ENCODE measurements around the gene INSR.
"Not testable (repeated sequence)": the region's sequence is repeated elsewhere in the genome, so short reads cannot be mapped to it uniquely, and the experiment has no call there.

Gene INSR

GRCh38 chr19:7168941-7169340 is 125.3 kb downstream of the INSR start:
- in situ Hi-C loops (cut with MboI; ENCODE audit: low sequenced_read_pairs): no loop called here
- H3K4me1 ChIP-seq: no peaks in the 10 kb centered on the region
- H3K36me3 ChIP-seq (replicated peaks): peaks cover 24% of the 10 kb centered on the region
- H3K4me3 ChIP-seq: no peak overlapping the region
- H3K9me3 ChIP-seq: no peaks in the 10 kb centered on the region
- no peak for DNase-seq (ENCODE audit: low spot score in 2 of 2)
- H3K27me3 ChIP-seq (ENCODE audit: low read depth): no peaks in the 10 kb centered on the region

- no peak for DNase-seq (ENCODE audit: low spot score in 2 of 2)
- in situ Hi-C loops (cut with MboI; ENCODE audit: low sequenced_read_pairs): no loop called here
- Histone ChIP-seq H3K4me3 (no peak overlapping the region), H3K36me3 (replicated peaks) (peaks cover 15% of the 10 kb centered on the region), H3K9me3 (no peaks in the 10 kb centered on the region), H3K27me3 (ENCODE audit: low read depth) (no peaks in the 10 kb centered on the region), H3K4me1 (no peaks in the 10 kb centered on the region)
These were observed 132.9 kb downstream of the INSR start for GRCh38 chr19:7161292-7161691.

GRCh38 chr19:7159105-7159933 is 134.9 kb downstream of the INSR start:
- Histone ChIP-seq H3K36me3 (replicated peaks) (peaks cover 15% of the 10 kb centered on the region), H3K27me3 (ENCODE audit: low read depth) (no peaks in the 10 kb centered on the region), H3K4me1 (no peaks in the 10 kb centered on the region), H3K4me3 (no peak overlapping the region), H3K9me3 (no peaks in the 10 kb centered on the region)
- in situ Hi-C loops (cut with MboI; ENCODE audit: low sequenced_read_pairs): no loop called here
- no peak for DNase-seq (ENCODE audit: low spot score in 2 of 2)

GRCh38 chr19:7153022-7153421 is 141.2 kb downstream of the INSR start:
- H3K4me1 ChIP-seq: no peaks in the 10 kb centered on the region
- H3K9me3 ChIP-seq: no peaks in the 10 kb centered on the region
- no peak overlapping the region for H3K4me3 ChIP-seq
- no peaks in the 10 kb centered on the region for H3K27me3 ChIP-seq (ENCODE audit: low read depth)
- no peaks in the 10 kb centered on the region; the same call in 1 of the 2 replicates for H3K36me3 ChIP-seq (replicated peaks)
- peak in 1 of 2 experiments; percentile 13 for DNase-seq (ENCODE audit: low spot score in 2 of 2)
- in situ Hi-C loops (cut with MboI; ENCODE audit: low sequenced_read_pairs): no loop called here

- DNase-seq (ENCODE audit: low spot score in 2 of 2): peak in 1 of 2 experiments; percentile 23
- H3K27me3 ChIP-seq (ENCODE audit: low read depth): no peaks in the 10 kb centered on the region
- no peak overlapping the region for H3K4me3 ChIP-seq
- H3K9me3 ChIP-seq: no peaks in the 10 kb centered on the region
- in situ Hi-C loops (cut with MboI; ENCODE audit: low sequenced_read_pairs): no loop called here
- H3K4me1 ChIP-seq: no peaks in the 10 kb centered on the region
- H3K36me3 ChIP-seq (replicated peaks): no peaks in the 10 kb centered on the region; the same call in 1 of the 2 replicates
These were observed 141.6 kb downstream of the INSR start for GRCh38 chr19:7152568-7152967.

GRCh38 chr19:7149956-7150705 is 144.1 kb downstream of the INSR start:
- Histone ChIP-seq H3K4me1 (no peaks in the 10 kb centered on the region), H3K4me3 (no peak overlapping the region), H3K27me3 (ENCODE audit: low read depth) (no peaks in the 10 kb centered on the region), H3K9me3 (0 out of 2 replicates have a peak, but pooled peaks cover 2% of the 10 kb centered on the region), H3K36me3 (replicated peaks) (no peaks in the 10 kb centered on the region; the same call in 1 of the 2 replicates)
- in situ Hi-C loops (cut with MboI; ENCODE audit: low sequenced_read_pairs): no loop called here
- DNase-seq (ENCODE audit: low spot score in 2 of 2): no peak

- H3K36me3 ChIP-seq (replicated peaks): not testable (repeated sequence)
These were observed 147.0 kb downstream of the INSR start for GRCh38 chr19:7147119-7147675.

GRCh38 chr19:7146086-7146485 is 148.1 kb downstream of the INSR start:
- H3K36me3 ChIP-seq (replicated peaks); H3K9me3 ChIP-seq; H3K4me3 ChIP-seq; in situ Hi-C loops (cut with MboI; ENCODE audit: low sequenced_read_pairs); DNase-seq (ENCODE audit: low spot score in 2 of 2); H3K4me1 ChIP-seq; H3K27me3 ChIP-seq (ENCODE audit: low read depth): not testable (repeated sequence)

More at GRCh38 chr19:7147119-7147675, 147.0 kb downstream of the INSR start:
- H3K4me3 ChIP-seq; DNase-seq (ENCODE audit: low spot score in 2 of 2); H3K4me1 ChIP-seq; H3K9me3 ChIP-seq; in situ Hi-C loops (cut with MboI; ENCODE audit: low sequenced_read_pairs); H3K27me3 ChIP-seq (ENCODE audit: low read depth): not testable (repeated sequence)

- peaks cover 10% of the 10 kb centered on the region for H3K36me3 ChIP-seq (replicated peaks)
These were observed 148.7 kb downstream of the INSR start for GRCh38 chr19:7145494-7145893.

GRCh38 chr19:7142771-7143170 is 151.4 kb downstream of the INSR start:
- DNase-seq (ENCODE audit: low spot score in 2 of 2): no peak
- no peaks in the 10 kb centered on the region for H3K27me3 ChIP-seq (ENCODE audit: low read depth)
- peaks cover 21% of the 10 kb centered on the region for H3K36me3 ChIP-seq (replicated peaks)
- in situ Hi-C loops (cut with MboI; ENCODE audit: low sequenced_read_pairs): no loop called here
- no peaks in the 10 kb centered on the region for H3K4me1 ChIP-seq
- 0 out of 2 replicates have a peak, but pooled peaks cover 2% of the 10 kb centered on the region for H3K9me3 ChIP-seq
- H3K4me3 ChIP-seq: no peak overlapping the region

More at GRCh38 chr19:7145494-7145893, 148.7 kb downstream of the INSR start:
- H3K4me1 ChIP-seq: no peaks in the 10 kb centered on the region
- no peak for DNase-seq (ENCODE audit: low spot score in 2 of 2)
- in situ Hi-C loops (cut with MboI; ENCODE audit: low sequenced_read_pairs): no loop called here
- H3K9me3 ChIP-seq: 0 out of 2 replicates have a peak, but pooled peaks cover 2% of the 10 kb centered on the region
- no peak overlapping the region for H3K4me3 ChIP-seq
- H3K27me3 ChIP-seq (ENCODE audit: low read depth): no peaks in the 10 kb centered on the region

- H3K4me3 ChIP-seq: no peak overlapping the region
- in situ Hi-C loops (cut with MboI; ENCODE audit: low sequenced_read_pairs): no loop called here
- H3K4me1 ChIP-seq: no peaks in the 10 kb centered on the region
- peaks cover 21% of the 10 kb centered on the region for H3K36me3 ChIP-seq (replicated peaks)
- no peaks in the 10 kb centered on the region for H3K27me3 ChIP-seq (ENCODE audit: low read depth)
- no peaks in the 10 kb centered on the region for H3K9me3 ChIP-seq
- no peak for DNase-seq (ENCODE audit: low spot score in 2 of 2)
These were observed 154.1 kb downstream of the INSR start for GRCh38 chr19:7140137-7140536.

- in situ Hi-C loops (cut with MboI; ENCODE audit: low sequenced_read_pairs): no loop called here
- H3K4me1 ChIP-seq: no peaks in the 10 kb centered on the region
- H3K9me3 ChIP-seq: no peaks in the 10 kb centered on the region
- no peaks in the 10 kb centered on the region for H3K27me3 ChIP-seq (ENCODE audit: low read depth)
- no peak overlapping the region for H3K4me3 ChIP-seq
- DNase-seq (ENCODE audit: low spot score in 2 of 2): no peak
- peaks cover 21% of the 10 kb centered on the region for H3K36me3 ChIP-seq (replicated peaks)
These were observed 155.1 kb downstream of the INSR start for GRCh38 chr19:7139095-7139494.

- Histone ChIP-seq H3K9me3 (no peaks in the 10 kb centered on the region), H3K4me1 (no peaks in the 10 kb centered on the region), H3K27me3 (ENCODE audit: low read depth) (no peaks in the 10 kb centered on the region), H3K36me3 (replicated peaks) (peaks cover 21% of the 10 kb centered on the region), H3K4me3 (no peak overlapping the region)
- DNase-seq (ENCODE audit: low spot score in 2 of 2): no peak
- in situ Hi-C loops (cut with MboI; ENCODE audit: low sequenced_read_pairs): no loop called here
These were observed 155.8 kb downstream of the INSR start for GRCh38 chr19:7138402-7138801.

GRCh38 chr19:7137120-7137519 is 157.1 kb downstream of the INSR start:
- H3K4me1 ChIP-seq: no peaks in the 10 kb centered on the region
- no peaks in the 10 kb centered on the region for H3K9me3 ChIP-seq
- no peak for DNase-seq (ENCODE audit: low spot score in 2 of 2)
- H3K36me3 ChIP-seq (replicated peaks): peaks cover 21% of the 10 kb centered on the region
- no peaks in the 10 kb centered on the region for H3K27me3 ChIP-seq (ENCODE audit: low read depth)
- no peak overlapping the region for H3K4me3 ChIP-seq
- in situ Hi-C loops (cut with MboI; ENCODE audit: low sequenced_read_pairs): no loop called here

Data from HAP-1 (cell line).